Choroid plexus epithelial cell (primary cell): ENCODE results near the gene COL6A3.

Experiments
- DNase-seq: peaks from one replicate; pipeline ENCODE4 v3.0.0-alpha.2; 2010; ENCODE audit warnings: low read depth
- H3K4me3 ChIP-seq: 2 replicates; pipeline ENCODE4 v1.5.1; 2011; ENCODE audit warnings: low read depth, mild to moderate bottlenecking, control low read depth, low read length, moderate library complexity
- CTCF ChIP-seq: conservative IDR thresholded peaks from 2 replicates; pipeline ENCODE4 v1.5.1; 2011; ENCODE audit warnings: low read depth, mild to moderate bottlenecking, control low read depth, inconsistent platforms, low read length, moderate library complexity

COL6A3 gene

GRCh38 chr2:237351796-237352195 is 62.2 kb downstream of the COL6A3 start:
- no peak for DNase-seq
- no peak for TF ChIP-seq CTCF
- no peak overlapping the region for H3K4me3 ChIP-seq

- DNase-seq: no peak
Measured at GRCh38 chr2:237351046-237351445, 62.9 kb downstream of the COL6A3 start.

GRCh38 chr2:237350597-237350996 is 63.4 kb downstream of the COL6A3 start:
- no peak for DNase-seq
- H3K4me3 ChIP-seq: no peak overlapping the region
- no peak for TF ChIP-seq CTCF

More at GRCh38 chr2:237351046-237351445, 62.9 kb downstream of the COL6A3 start:
- no peak for TF ChIP-seq CTCF
- no peak overlapping the region for H3K4me3 ChIP-seq

GRCh38 chr2:237350070-237350469 is 63.9 kb downstream of the COL6A3 start:
- DNase-seq: no peak
- H3K4me3 ChIP-seq: no peak overlapping the region
- TF ChIP-seq CTCF: no peak

GRCh38 chr2:237348281-237348865 is 65.6 kb downstream of the COL6A3 start:
- no peak for TF ChIP-seq CTCF
- DNase-seq: no peak
- H3K4me3 ChIP-seq: no peak overlapping the region

- H3K4me3 ChIP-seq: no peak overlapping the region
- no peak for DNase-seq
- TF ChIP-seq CTCF: no peak
Measured at GRCh38 chr2:237345891-237346640, 67.9 kb downstream of the COL6A3 start.

GRCh38 chr2:237345411-237345810 is 68.6 kb downstream of the COL6A3 start:
- no peak overlapping the region for H3K4me3 ChIP-seq
- no peak for DNase-seq

More at GRCh38 chr2:237345411-237345810, 68.6 kb downstream of the COL6A3 start:
- no peak for TF ChIP-seq CTCF
